Activated CD8-positive, alpha-beta memory T cell treated with anti-CD3 and anti-CD28 coated beads, Interleukin-2, amount 50 U/mL, for 48 hours (primary cell): Measurements from ENCODE around the gene ABCC11.
A peak's percentile ranks its signal among the peaks of the same experiment; 100 is the strongest.

Experiments
- DNase-seq: peaks from one replicate; pipeline ENCODE4 v3.0.0-alpha.2; 2020

Gene ABCC11

DNA sequence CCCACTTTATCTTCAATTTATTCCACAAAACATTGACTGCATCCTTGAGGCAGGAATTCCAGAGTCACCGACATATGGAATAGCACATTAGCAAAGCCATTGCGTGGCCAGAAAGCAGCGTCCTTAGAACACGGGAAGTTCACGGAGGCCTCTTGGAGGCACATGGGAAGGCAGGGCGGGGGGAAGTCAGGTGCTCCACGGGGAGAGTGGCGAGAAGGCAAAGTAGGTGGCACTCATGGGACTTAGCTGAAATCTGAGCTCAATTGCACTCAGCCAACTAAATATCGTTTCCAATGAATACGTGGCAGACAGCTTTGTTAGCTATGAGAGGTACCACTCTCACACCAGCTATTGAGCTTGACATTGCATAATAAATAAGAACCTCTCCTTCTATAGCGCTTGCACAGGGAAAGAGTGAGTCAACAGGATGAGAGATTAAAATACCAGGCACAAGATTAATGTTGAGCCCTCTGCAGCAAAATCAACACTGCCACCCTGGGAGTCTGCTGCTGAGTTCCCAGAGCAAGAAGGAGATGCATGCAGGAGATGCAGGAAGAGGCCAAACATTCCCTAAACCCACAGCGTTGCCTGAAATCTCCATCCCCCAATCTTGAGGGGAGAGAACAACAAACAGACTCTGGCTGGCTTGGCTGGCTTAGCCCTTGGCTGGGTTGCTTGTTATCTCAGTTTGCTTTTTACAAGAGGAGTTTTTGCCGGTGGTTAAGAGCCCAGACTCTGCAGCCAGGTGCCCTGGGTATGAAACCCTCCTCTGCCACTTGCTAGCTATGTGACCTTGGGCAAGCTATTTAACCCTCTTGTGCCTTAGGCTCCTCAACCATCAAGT lies 120.3 kb downstream of the ABCC11 start:
- DNase-seq: no peak

GRCh38 chr16:48125888-48126287 lies 121.5 kb downstream of the ABCC11 start:
- no peak for DNase-seq

GRCh38 chr16:48124266-48124665 lies 123.1 kb downstream of the ABCC11 start:
- DNase-seq: no peak

DNA sequence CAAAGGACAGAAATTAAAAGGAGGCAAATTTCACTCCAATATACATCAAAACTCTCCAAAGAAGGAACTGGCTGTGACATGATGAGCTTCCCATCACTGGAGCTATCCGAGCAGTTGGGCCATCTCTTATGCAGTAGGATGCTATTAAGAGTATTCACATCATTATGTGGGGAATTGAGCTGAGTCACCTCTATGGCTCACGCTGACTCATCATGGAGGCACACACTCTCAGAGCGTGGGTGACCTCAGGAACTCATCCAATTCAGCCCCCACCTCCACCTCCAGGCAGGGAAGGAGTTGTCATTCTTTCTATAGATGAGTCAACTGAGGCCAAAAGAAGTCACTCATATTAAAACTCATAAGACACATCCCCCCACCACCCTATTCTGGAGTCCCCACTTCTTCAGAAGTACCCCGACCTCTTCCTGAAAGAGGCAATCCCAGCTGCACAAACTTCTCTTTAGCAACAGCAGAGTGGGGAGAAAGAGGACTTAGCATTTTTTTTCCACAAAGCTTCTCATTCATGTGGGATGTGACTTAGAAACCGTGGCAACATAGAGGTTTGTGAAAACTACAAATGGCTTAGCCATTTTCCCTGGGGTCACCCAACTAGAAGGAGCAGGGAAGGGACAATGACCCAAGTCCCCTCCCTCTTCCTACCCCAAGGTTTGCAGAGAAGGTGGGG lies 124.1 kb downstream of the ABCC11 start:
- DNase-seq: peak; percentile 69

- DNase-seq: no peak
Measured at GRCh38 chr16:48121276-48121675, 126.1 kb downstream of the ABCC11 start.

DNA sequence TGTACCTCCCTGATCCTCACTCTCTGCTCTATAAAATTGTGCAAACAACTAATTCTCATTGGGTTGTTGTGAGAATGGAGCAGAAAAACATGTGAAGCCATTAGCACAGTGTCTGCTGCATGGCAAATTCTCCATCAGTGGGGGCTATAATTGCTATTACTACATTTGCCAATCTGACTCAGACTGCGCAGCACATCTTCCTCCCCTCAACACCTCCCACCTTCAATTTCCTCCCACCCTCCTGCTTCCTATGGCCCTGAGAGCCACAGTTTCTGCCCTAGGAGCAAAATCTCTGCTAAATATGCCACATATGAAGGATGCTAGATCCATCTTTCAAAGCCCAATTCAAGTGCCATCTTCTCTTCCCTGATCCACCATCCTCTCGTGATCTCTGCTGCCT lies 128.5 kb downstream of the ABCC11 start:
- DNase-seq: no peak

GRCh38 chr16:48117217-48118105 lies 129.9 kb downstream of the ABCC11 start:
- DNase-seq: peak; percentile 88
